Measurements from ENCODE around the gene DLG2. TPM values are rescaled to one million over a fixed set of nuclear protein-coding genes. Genes with fewer than 3 reads are reported as not detected.

The DLG2 gene
- polyA plus RNA-seq, 3 donors = 0.24 to 0.39 TPM; not detected in 1

GRCh38 chr11:85313741-85314140 is 313.4 kb downstream of the DLG2 start:
- no peaks in the 10 kb centered on the region for H3K27me3 ChIP-seq (ENCODE audit: control insufficient read depth in 2 of 2, insufficient read depth in 2 of 2, low read length in 2 of 2)
- H3K27ac ChIP-seq (ENCODE audit: low read depth in 1 of 2, low read length in 2 of 2) = no peak overlapping the region
- no peaks in the 10 kb centered on the region for H3K9me3 ChIP-seq (replicated peaks in 1 of 2; ENCODE audit: control insufficient read depth in 1 of 2, insufficient read depth in 1 of 2, low read length in 2 of 2)
- no peaks in the 10 kb centered on the region for H4K20me1 ChIP-seq (ENCODE audit: insufficient read depth, low read length)
- H3K36me3 ChIP-seq (replicated peaks in 1 of 2; ENCODE audit: control insufficient read depth in 1 of 2, insufficient read depth in 2 of 2, low read length in 2 of 2) = no peaks in the 10 kb centered on the region
- Mint-ChIP-seq H3K9me3 (peaks cover 0 to 6% (median 2%) of the 10 kb centered on the region in 7 donors), H3K27ac (no peak overlapping the region), H3K27me3 (ENCODE audit: low read depth in 3 of 3) (no peaks in the 10 kb centered on the region), H3K4me3 (no peak overlapping the region), H3K4me1 (peaks cover 18% of the 10 kb centered on the region), H3K36me3 (no peaks in the 10 kb centered on the region)
- intact Hi-C loops (cut with micrococcal nuclease) = no loop called here
- H3K9ac ChIP-seq (ENCODE audit: insufficient read depth, low read length, poor library complexity, severe bottlenecking) = no peak overlapping the region
- H3K79me2 ChIP-seq (ENCODE audit: insufficient read depth, low read length) = no peaks in the 10 kb centered on the region
- no peak for DNase-seq
- TF ChIP-seq, protein P1, sequence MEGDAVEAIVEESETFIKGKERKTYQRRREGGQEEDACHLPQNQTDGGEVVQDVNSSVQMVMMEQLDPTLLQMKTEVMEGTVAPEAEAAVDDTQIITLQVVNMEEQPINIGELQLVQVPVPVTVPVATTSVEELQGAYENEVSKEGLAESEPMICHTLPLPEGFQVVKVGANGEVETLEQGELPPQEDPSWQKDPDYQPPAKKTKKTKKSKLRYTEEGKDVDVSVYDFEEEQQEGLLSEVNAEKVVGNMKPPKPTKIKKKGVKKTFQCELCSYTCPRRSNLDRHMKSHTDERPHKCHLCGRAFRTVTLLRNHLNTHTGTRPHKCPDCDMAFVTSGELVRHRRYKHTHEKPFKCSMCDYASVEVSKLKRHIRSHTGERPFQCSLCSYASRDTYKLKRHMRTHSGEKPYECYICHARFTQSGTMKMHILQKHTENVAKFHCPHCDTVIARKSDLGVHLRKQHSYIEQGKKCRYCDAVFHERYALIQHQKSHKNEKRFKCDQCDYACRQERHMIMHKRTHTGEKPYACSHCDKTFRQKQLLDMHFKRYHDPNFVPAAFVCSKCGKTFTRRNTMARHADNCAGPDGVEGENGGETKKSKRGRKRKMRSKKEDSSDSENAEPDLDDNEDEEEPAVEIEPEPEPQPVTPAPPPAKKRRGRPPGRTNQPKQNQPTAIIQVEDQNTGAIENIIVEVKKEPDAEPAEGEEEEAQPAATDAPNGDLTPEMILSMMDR (IDR thresholded peaks at IDR 0.05) = no peak
- no peak overlapping the region for H2AFZ ChIP-seq (ENCODE audit: insufficient read depth, low read depth, low read length, poor library complexity, severe bottlenecking)
- no peak overlapping the region for H3K4me3 ChIP-seq (replicated peaks in 1 of 3; ENCODE audit: low read depth in 2 of 3, low read length in 3 of 3)
- peak overlapping the region; percentile 1 for H3K4me2 ChIP-seq (replicated peaks; ENCODE audit: extremely low read depth, low read length, poor library complexity, severe bottlenecking)
- peaks cover 20 to 21% of the 10 kb centered on the region in 2 donors for H3K4me1 ChIP-seq (ENCODE audit: control insufficient read depth in 1 of 2, insufficient read depth in 2 of 2, low read length in 2 of 2)

DNA sequence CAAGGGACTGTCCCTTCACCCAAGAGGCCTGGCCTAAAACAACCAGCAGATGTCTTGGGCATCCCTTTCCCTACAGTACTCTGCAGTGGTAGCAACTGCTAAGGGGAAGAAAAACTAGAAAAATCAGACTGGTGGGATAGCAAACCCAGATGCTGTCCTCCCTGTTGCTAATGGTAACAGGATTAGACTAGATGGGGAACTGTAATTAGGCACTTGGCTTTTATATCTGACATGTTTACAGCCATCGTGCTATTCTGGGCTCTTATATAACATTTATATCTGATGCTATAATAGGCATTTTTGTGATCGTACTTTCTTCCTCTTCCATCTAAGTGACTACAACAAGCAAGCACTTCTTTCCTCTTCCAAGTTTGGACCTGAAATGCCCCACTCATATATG is 316.7 kb downstream of the DLG2 start:
- H4K20me1 ChIP-seq (ENCODE audit: insufficient read depth, low read length) = no peaks in the 10 kb centered on the region
- DNase-seq = no peak
- no peaks in the 10 kb centered on the region for H3K36me3 ChIP-seq (replicated peaks in 1 of 2; ENCODE audit: control insufficient read depth in 1 of 2, insufficient read depth in 2 of 2, low read length in 2 of 2)
- no peak overlapping the region for H3K4me2 ChIP-seq (replicated peaks; ENCODE audit: extremely low read depth, low read length, poor library complexity, severe bottlenecking)
- Mint-ChIP-seq H3K27ac (no peak overlapping the region), H3K27me3 (ENCODE audit: low read depth in 3 of 3) (peaks cover 0 to 1% (median 0%) of the 10 kb centered on the region in 3 donors), H3K36me3 (no peaks in the 10 kb centered on the region), H3K4me3 (no peak overlapping the region), H3K4me1 (peaks cover 4% of the 10 kb centered on the region), H3K9me3 (peaks cover 0 to 10% (median 3%) of the 10 kb centered on the region in 7 donors)
- H2AFZ ChIP-seq (ENCODE audit: insufficient read depth, low read depth, low read length, poor library complexity, severe bottlenecking) = no peak overlapping the region
- H3K79me2 ChIP-seq (ENCODE audit: insufficient read depth, low read length) = no peaks in the 10 kb centered on the region
- no peak overlapping the region for H3K9ac ChIP-seq (ENCODE audit: insufficient read depth, low read length, poor library complexity, severe bottlenecking)
- H3K9me3 ChIP-seq (replicated peaks in 1 of 2; ENCODE audit: control insufficient read depth in 1 of 2, insufficient read depth in 1 of 2, low read length in 2 of 2) = no peaks in the 10 kb centered on the region
- no peak overlapping the region for H3K27ac ChIP-seq (ENCODE audit: low read depth in 1 of 2, low read length in 2 of 2)
- no CpG with 5 or more reads among the region's 2 CpGs for WGBS (ENCODE audit: insufficient coverage)
- H3K27me3 ChIP-seq (ENCODE audit: control insufficient read depth in 2 of 2, insufficient read depth in 2 of 2, low read length in 2 of 2) = no peaks in the 10 kb centered on the region
- intact Hi-C loops (cut with micrococcal nuclease) = no loop called here
- H3K4me1 ChIP-seq (ENCODE audit: control insufficient read depth in 1 of 2, insufficient read depth in 2 of 2, low read length in 2 of 2) = no peaks in the 10 kb centered on the region
- no peak overlapping the region for H3K4me3 ChIP-seq (replicated peaks in 1 of 3; ENCODE audit: low read depth in 2 of 3, low read length in 3 of 3)
- TF ChIP-seq, protein P1 (IDR thresholded peaks at IDR 0.05) = no peak

Data from CD14-positive monocyte (primary cell).